Measurements from ENCODE around the gene CA5B.
A peak's percentile ranks its signal among the peaks of the same experiment; 100 is the strongest.
"Not testable (repeated sequence)": the region's sequence is repeated elsewhere in the genome, so short reads cannot be mapped to it uniquely, and the experiment has no call there.

Gene CA5B

GRCh38 chrX:15737959-15738902, at the start of gene CA5B:
CA5B (plus strand) TSS chrX:15738270; CDS start chrX:15750024, 11,754 bp downstream.
- peak; percentile 93 to 95 for DNase-seq (ENCODE audit: low read depth in 2 of 2)

- DNase-seq (ENCODE audit: low read depth in 2 of 2): no peak
Observed at GRCh38 chrX:15694941-15695451, 43.1 kb upstream of the CA5B start.

- no peak for DNase-seq (ENCODE audit: low read depth in 2 of 2)
Observed at GRCh38 chrX:15696516-15696915, 41.6 kb upstream of the CA5B start.

- DNase-seq (ENCODE audit: low read depth in 2 of 2): no peak
Observed at GRCh38 chrX:15702488-15703371, 35.3 kb upstream of the CA5B start.

- DNase-seq (ENCODE audit: low read depth in 2 of 2): not testable (repeated sequence)
Observed at GRCh38 chrX:15703809-15704208, 34.3 kb upstream of the CA5B start.

GRCh38 chrX:15704273-15704672, 33.8 kb upstream of the CA5B start:
- not testable (repeated sequence) for DNase-seq (ENCODE audit: low read depth in 2 of 2)

- no peak for DNase-seq (ENCODE audit: low read depth in 2 of 2)
Observed at GRCh38 chrX:15714529-15714928, 23.5 kb upstream of the CA5B start.

GRCh38 chrX:15718283-15718970, 19.6 kb upstream of the CA5B start:
- DNase-seq (ENCODE audit: low read depth in 2 of 2): no peak

GRCh38 chrX:15719324-15719968, 18.6 kb upstream of the CA5B start:
- no peak for DNase-seq (ENCODE audit: low read depth in 2 of 2)

- no peak for DNase-seq (ENCODE audit: low read depth in 2 of 2)
Observed at GRCh38 chrX:15721911-15722310, 16.2 kb upstream of the CA5B start.

- no peak for DNase-seq (ENCODE audit: low read depth in 2 of 2)
Observed at GRCh38 chrX:15723887-15724517, 14.1 kb upstream of the CA5B start.

- no peak for DNase-seq (ENCODE audit: low read depth in 2 of 2)
Observed at GRCh38 chrX:15724911-15725310, 13.2 kb upstream of the CA5B start.

- DNase-seq (ENCODE audit: low read depth in 2 of 2): not testable (repeated sequence)
Observed at GRCh38 chrX:15731368-15731767, 6.7 kb upstream of the CA5B start.

GRCh38 chrX:15737190-15737958, 696 bp upstream of the CA5B start:
- DNase-seq (ENCODE audit: low read depth in 2 of 2): no peak

GRCh38 chrX:15739886-15740285, 1.8 kb downstream of the CA5B start:
- no peak for DNase-seq (ENCODE audit: low read depth in 2 of 2)

GRCh38 chrX:15744181-15744867, 6.3 kb downstream of the CA5B start:
- no peak for DNase-seq (ENCODE audit: low read depth in 2 of 2)

GRCh38 chrX:15745179-15745578, 7.1 kb downstream of the CA5B start:
- no peak for DNase-seq (ENCODE audit: low read depth in 2 of 2)

GRCh38 chrX:15746651-15747050, 8.6 kb downstream of the CA5B start:
- DNase-seq (ENCODE audit: low read depth in 2 of 2): not testable (repeated sequence)

- DNase-seq (ENCODE audit: low read depth in 2 of 2): no peak
Observed at GRCh38 chrX:15747626-15748173, 9.6 kb downstream of the CA5B start.

All from stimulated activated CD4-positive, alpha-beta T cell treated with anti-CD3 and anti-CD28 coated beads, Interleukin-1b, Interleukin-23, amount 100 ng/mL, for 1 hour (primary cell).